HG02623 (cell line): ENCODE measurements around the gene MT1E.
"Not testable (repeated sequence)": the region's sequence is repeated elsewhere in the genome, so short reads cannot be mapped to it uniquely, and the experiment has no call there.

Experiments
- ATAC-seq: cut with Tn5 transposase; IDR thresholded peaks from one replicate; pipeline ENCODE4 v1.9.1; 2021; ENCODE audit warnings: moderate library complexity; ENCODE audit not compliant: unreplicated experiment

The MT1E gene

DNA sequence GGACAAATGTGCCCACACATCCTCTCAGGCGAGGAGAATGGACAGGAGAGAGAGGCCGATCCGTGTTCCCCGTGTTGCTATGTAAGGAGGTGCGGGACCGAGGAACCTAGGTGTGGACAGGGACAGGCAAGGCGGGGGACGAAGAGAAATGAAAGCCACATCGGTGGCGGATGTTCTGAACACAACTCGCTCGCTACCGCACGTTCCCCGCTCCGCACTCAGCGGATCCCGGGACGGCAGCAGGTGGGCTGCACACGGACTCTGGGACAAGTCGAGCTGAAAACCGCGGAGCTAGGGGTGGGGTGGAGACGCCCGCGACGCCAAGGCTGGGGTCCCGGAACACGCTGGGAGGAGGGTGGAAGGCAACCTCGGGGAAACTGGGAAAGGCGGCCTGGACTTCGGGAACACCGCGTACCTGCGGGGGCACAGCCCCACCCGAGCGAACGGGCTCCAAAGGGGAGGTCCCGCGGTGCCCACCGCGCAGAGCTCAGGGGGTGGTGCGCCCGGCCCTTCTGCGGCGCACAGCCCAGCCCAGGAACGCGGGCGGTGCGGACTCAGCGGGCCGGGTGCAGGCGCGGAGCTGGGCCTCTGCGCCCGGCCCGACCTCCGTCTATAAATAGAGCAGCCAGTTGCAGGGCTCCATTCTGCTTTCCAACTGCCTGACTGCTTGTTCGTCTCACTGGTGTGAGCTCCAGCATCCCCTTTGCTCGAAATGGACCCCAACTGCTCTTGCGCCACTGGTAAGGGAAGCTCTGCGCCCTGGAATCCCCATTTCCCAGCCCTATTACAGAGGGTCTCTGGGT, at the start of gene MT1E:
Gene MT1E (plus strand): TSS at position 642 of the 803 bp plus-strand sequence. CDS start 71 bp downstream, at position 713.
- ATAC-seq, result no peak

DNA sequence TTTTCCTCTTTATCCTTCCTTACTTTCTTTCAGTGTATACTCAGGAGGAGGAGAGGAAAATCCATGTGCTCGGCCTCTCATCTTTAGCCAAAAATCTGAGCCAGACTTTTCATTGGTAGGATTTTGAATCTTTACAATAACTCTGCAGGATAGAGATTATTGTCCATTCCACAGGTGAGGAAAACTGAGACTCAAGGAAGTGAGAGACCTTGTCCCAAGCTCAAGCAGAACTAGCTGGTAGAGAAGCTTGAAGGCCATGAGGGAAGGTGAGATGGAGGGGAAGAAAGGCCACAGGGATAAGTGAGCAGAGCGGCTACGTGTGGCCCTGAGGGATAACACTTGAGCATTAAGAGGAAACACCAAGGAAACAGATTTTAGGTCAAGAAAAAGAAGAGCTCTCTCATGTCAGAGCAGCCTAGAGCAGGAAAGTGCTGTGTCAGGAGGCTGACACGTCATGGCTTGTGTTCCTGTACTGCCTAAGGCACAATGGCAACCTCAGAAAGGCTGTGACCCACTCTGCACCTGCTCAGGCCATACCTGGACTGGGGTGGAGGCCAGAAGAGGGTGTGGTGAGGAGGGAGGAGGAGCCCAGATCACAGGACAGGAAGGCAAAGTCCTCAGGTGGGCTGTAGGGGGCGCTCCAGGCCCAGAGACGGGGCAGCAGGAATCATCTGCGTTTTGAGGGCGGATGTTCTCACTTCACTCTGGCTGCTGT, 48.8 kb upstream of the MT1E start:
- ATAC-seq, result no peak

GRCh38 chr16:56577300-56577625, 48.3 kb upstream of the MT1E start:
- ATAC-seq, result no peak

GRCh38 chr16:56580391-56581048, 45.1 kb upstream of the MT1E start:
- no peak for ATAC-seq

DNA sequence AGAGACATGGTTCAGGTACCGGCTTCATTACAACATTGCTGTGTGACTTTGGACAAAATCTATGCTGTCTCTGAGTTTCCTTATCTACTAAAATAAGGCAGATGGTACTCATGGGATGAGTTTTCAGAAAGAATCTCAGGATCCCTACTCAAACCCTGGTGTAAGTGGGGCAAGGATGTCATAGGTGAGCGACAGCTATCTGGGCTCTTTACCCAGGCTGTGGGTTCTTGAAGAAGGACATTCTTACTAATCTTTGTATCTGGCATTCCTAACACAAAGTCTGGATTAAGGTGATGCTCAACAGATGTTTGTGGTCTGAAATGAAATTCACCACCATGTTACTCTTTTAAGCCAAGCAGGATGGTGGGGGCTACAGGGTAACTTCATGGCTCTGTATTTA, 42.7 kb upstream of the MT1E start:
- not testable (repeated sequence) for ATAC-seq

DNA sequence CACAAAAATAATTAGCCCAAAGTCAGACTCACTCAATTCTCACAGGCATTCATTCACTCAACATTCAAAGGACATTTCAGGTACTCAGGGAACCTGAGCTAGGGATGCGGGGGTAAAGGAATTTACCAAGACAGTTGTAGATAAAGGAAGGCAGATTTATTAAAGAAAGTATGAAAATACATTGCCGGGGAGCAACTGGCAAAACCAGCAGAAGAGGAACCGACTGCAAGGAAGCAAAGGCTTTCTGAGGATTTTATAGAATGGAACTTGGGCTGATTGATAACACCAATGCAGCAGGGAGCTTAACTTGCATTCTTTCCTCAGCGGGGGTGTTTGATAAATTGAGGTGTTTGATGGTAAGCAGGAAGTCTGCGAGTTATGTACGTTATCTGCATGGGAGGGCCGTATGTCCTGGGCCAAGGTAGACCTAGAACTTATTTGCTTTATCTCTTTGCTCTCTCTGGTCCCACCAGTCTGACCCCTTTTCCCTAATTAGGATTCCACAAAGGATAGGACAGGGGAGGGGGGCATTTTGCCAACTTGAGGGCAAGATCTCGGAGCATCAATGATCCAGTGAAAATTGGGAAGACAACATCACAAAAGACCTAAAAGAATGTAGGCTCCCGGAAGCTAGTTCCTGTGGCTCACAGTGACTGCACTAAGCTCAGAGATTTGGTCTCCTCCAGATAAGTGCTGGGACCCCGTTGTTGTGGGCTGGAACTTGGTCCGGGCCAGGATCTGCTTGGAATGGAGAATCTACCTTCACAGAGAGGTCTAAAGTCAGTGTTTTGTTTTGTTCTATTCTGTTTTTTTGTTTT, 42.0 kb upstream of the MT1E start:
- no peak for ATAC-seq

GRCh38 chr16:56584276-56584675, 41.3 kb upstream of the MT1E start:
- no peak for ATAC-seq

DNA sequence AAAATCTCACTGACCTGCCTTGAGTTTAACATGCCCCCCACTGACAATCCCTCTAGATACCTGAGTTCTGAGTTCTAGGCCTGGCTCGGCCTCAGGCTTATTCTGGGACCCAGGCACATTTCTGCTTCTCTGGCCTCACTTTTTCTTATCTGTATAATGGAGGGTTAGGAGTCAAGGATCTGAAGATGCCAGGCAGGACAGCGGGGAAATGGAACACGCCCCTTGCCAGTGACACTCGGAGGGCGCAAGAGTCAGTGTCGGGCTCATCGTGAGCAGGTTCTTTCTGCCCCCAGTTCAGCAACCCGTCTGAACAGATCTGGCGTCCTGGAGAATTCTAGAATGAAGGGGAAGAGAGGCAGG, 36.8 kb upstream of the MT1E start:
- ATAC-seq, result no peak

- ATAC-seq, result no peak
Observed at GRCh38 chr16:56589141-56590039, 36.2 kb upstream of the MT1E start, which contains the start of gene MT3. TSS of gene MT3 (plus strand) at chr16:56589528. CDS start at chr16:56589591, 63 bp downstream.

DNA sequence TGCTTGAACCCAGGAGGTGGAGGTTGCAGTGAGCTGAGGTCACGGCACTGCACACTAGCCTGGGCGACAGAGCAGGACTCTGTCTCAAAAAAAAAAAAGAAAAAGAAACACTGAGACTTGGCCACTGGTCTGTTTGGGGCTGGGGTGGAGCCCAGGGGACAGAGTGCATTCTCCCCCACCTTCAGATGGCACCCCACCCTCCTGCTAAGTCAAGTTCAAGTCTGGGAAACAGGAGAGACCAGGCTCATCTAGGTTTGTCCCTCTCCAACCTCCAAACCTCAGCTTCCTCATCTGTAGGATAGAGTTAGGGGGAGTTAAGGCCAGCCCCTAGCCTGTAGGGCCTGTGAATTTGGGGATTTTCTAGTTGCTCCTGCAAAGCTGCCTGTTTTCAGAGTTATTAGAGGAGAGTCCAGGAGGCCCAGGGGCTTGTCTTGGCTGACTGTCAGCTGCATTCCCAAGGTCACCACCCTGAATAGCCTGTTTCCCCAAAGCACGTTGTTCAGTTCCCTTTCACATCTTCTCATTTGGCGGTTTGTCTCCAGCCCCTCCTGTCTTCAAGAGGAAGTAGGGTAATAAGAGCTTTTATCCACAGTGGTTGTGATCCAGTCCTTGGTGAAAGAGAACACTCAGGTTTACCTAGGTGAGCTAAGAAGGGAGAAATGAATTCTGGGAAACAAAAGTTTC, 34.1 kb upstream of the MT1E start:
- ATAC-seq, result no peak

GRCh38 chr16:56593573-56594291, 31.8 kb upstream of the MT1E start:
- ATAC-seq, result no peak

GRCh38 chr16:56594292-56594619, 31.3 kb upstream of the MT1E start:
- ATAC-seq, result no peak

GRCh38 chr16:56600398-56600999, 25.1 kb upstream of the MT1E start:
- ATAC-seq, result no peak

DNA sequence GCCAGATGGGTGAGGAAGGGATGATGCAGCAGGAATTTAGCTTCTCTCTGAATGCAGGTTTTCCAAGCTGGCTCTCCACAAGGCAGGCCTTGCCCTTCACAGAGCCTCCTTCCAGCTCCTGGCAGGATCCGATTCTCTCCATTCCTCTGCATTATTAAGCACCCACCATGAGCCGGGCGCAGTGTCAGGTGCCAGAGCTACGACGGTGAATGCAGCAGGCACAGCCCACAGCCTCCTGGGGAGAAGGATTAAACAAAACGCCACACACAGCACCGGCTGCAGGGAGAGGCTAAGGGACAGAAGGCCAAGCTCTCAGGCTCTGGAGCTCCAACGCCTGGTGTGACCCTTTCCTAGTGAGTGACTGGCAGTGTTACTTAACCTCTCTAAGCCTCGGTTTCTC, 24.3 kb upstream of the MT1E start:
- ATAC-seq, result no peak

DNA sequence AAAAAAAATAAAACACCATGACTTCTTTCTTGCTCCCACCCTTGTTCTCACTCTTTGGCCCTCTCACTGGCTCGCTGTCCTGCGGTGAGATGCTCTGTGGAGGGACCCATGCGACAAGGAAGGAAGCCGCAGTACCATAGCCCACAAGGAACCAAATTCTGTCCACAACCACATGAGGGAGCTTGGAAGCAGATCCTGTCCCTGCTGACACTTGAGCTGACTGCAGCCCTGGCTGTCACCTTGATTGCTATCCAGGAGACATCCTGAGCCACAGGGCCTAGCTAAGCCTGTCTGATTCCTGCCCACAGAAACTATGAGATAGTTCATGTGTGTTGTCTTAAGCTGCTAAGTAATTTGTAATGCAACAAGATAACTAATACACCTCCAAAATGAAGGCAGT, 22.0 kb upstream of the MT1E start:
- no peak for ATAC-seq

DNA sequence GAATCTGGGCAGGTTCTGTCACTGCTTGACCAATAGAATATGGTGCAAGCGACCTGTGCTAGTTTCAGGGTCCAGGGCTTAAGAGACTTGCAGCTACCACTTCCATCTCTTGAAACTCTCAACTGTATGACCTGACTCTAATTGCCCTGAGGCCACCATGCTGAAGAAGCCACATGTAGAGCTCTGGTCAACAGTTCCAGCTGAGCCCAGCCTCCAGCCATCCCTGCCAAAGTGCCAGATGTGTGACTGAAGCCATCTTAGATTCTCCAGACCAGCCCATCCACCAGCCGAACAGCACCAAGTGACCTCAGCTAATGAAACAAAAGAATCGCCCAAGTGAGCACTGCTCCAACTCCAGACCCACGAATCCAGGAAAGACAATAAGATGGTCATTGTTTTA, 20.6 kb upstream of the MT1E start:
- ATAC-seq, result no peak

DNA sequence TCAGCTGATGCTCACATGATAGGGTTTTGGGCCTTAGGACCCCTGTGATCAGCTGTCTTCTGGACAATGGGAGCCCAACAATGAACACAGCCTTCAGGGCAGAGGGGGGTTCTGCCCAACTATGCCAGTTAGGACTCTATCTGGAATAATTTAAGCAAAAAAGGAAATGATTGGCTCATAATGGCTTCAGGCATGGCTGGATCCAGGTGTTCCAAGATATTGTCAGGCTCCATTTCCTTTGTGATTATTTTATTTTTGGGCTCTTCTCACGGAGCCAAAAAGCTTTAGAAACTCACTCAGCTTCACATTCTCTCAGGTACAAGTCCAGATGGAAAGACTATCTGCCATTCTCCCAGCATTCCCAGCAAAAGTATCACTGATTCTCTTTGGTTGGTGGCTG, 20.1 kb upstream of the MT1E start:
- no peak for ATAC-seq

GRCh38 chr16:56606071-56606475, 19.5 kb upstream of the MT1E start:
- ATAC-seq, result no peak
